PC-3 (cell line): ENCODE results near the gene GTPBP6.

Source experiments
- CTCF ChIP-seq: fragments of 300-600 bp; sonication (generic); conservative IDR thresholded peaks from 2 replicates; pipeline ENCODE4 v1.5.1; 2017; ENCODE audit warnings: antibody characterized with exemption, low read depth, mild to moderate bottlenecking, low read length
- EZH2 ChIP-seq: fragments of 300-600 bp; sonication (generic); IDR thresholded peaks from one replicate; pipeline ENCODE4 v1.6.1; 2017; ENCODE audit warnings: antibody characterized with exemption, mild to moderate bottlenecking, low read length; ENCODE audit not compliant: unreplicated experiment
- EZH2phosphoT487 ChIP-seq: fragments of 300-600 bp; sonication (generic); IDR thresholded peaks from 2 replicates; pipeline ENCODE4 v1.6.1; 2018; ENCODE audit warnings: mild to moderate bottlenecking, antibody characterized with exemption, low read length, borderline replicate concordance

- TF ChIP-seq EZH2phosphoT487: no peak
- TF ChIP-seq CTCF: no peak
- TF ChIP-seq EZH2: no peak
These were observed 50.8 kb downstream of the GTPBP6 start for GRCh38 chrX:267771-268261.
